ENCODE measurements around the gene CCDC69. TPM values are rescaled to one million over a fixed set of nuclear protein-coding genes. Genes with fewer than 3 reads are reported as not detected.
"Not testable (repeated sequence)": the region's sequence is repeated elsewhere in the genome, so short reads cannot be mapped to it uniquely, and the experiment has no call there.

The CCDC69 gene
- total and polyA plus RNA-seq, 3 donors from 2014 or later, result 37.6 to 65.3 (median 40.8) TPM

GRCh38 chr5:151258201-151258611 lies 34.3 kb upstream of the CCDC69 start:
- Histone ChIP-seq H3K27me3 (no peaks in the 10 kb centered on the region), H3K36me3 (ENCODE audit: low read depth, missing control alignments) (no peaks in the 10 kb centered on the region), H3K27ac (no peak overlapping the region), H3K4me3 (no peak overlapping the region), H3K9me3 (no peaks in the 10 kb centered on the region), H3K4me1 (peaks cover 12% of the 10 kb centered on the region)
- intact Hi-C loops (cut with DNase I; ENCODE audit: low total_unique reads), result no loop called here
- no peak for TF ChIP-seq POLR2A (IDR thresholded peaks at IDR 0.05)
- no peak for TF ChIP-seq CTCF (IDR thresholded peaks at IDR 0.05)
- DNase-seq, result no peak
- WGBS, 2 donors, result 87 to 94% methylated on average over 7 of the region's 7 CpGs

- H3K27me3 ChIP-seq, result no peaks in the 10 kb centered on the region
- no peaks in the 10 kb centered on the region for H3K36me3 ChIP-seq (ENCODE audit: low read depth, missing control alignments)
- no peaks in the 10 kb centered on the region for H3K9me3 ChIP-seq
- H3K4me3 ChIP-seq, result no peak overlapping the region
- no peak overlapping the region for H3K27ac ChIP-seq
- peaks cover 12% of the 10 kb centered on the region for H3K4me1 ChIP-seq
- intact Hi-C loops (cut with DNase I; ENCODE audit: low total_unique reads), result no loop called here
- 92 to 93% methylated on average over 5 of the region's 5 CpGs for WGBS, 2 donors
- TF ChIP-seq POLR2A (IDR thresholded peaks at IDR 0.05), result no peak
- TF ChIP-seq CTCF (IDR thresholded peaks at IDR 0.05), result no peak
- DNase-seq, result no peak
Measured at GRCh38 chr5:151257731-151258181, 33.9 kb upstream of the CCDC69 start.

GRCh38 chr5:151255621-151256286 lies 31.9 kb upstream of the CCDC69 start:
- peaks cover 12% of the 10 kb centered on the region for H3K4me1 ChIP-seq
- intact Hi-C loops (cut with DNase I; ENCODE audit: low total_unique reads), result no loop called here
- DNase-seq, result no peak

GRCh38 chr5:151254990-151255389 lies 31.1 kb upstream of the CCDC69 start:
- H3K36me3 ChIP-seq (ENCODE audit: low read depth, missing control alignments); H3K27ac ChIP-seq; intact Hi-C loops (cut with DNase I; ENCODE audit: low total_unique reads); H3K4me3 ChIP-seq; H3K9me3 ChIP-seq; H3K27me3 ChIP-seq; DNase-seq: not testable (repeated sequence)
- 90 to 95% methylated on average over 5 of the region's 5 CpGs for WGBS, 2 donors
- H3K4me1 ChIP-seq, result peaks cover 12% of the 10 kb centered on the region

More at GRCh38 chr5:151255621-151256286, 31.9 kb upstream of the CCDC69 start:
- no peak for TF ChIP-seq POLR2A (IDR thresholded peaks at IDR 0.05)
- no peak for TF ChIP-seq CTCF (IDR thresholded peaks at IDR 0.05)
- H3K27me3 ChIP-seq, result no peaks in the 10 kb centered on the region
- no peaks in the 10 kb centered on the region for H3K9me3 ChIP-seq
- H3K4me3 ChIP-seq, result no peak overlapping the region
- H3K36me3 ChIP-seq (ENCODE audit: low read depth, missing control alignments), result no peaks in the 10 kb centered on the region
- H3K27ac ChIP-seq, result no peak overlapping the region
- WGBS, 2 donors, result 82 to 93% methylated on average over 3 of the region's 3 CpGs

GRCh38 chr5:151254556-151254955 lies 30.7 kb upstream of the CCDC69 start:
- peaks cover 12% of the 10 kb centered on the region for H3K4me1 ChIP-seq

More at GRCh38 chr5:151254556-151254955, 30.7 kb upstream of the CCDC69 start:
- H3K27me3 ChIP-seq, result no peaks in the 10 kb centered on the region
- intact Hi-C loops (cut with DNase I; ENCODE audit: low total_unique reads), result no loop called here
- DNase-seq, result no peak
- H3K4me3 ChIP-seq, result no peak overlapping the region
- no peaks in the 10 kb centered on the region for H3K36me3 ChIP-seq (ENCODE audit: low read depth, missing control alignments)
- WGBS, 2 donors, result 65 to 68% methylated on average over 1 of the region's 1 CpG
- H3K27ac ChIP-seq, result no peak overlapping the region
- TF ChIP-seq CTCF (IDR thresholded peaks at IDR 0.05), result no peak
- no peak for TF ChIP-seq POLR2A (IDR thresholded peaks at IDR 0.05)
- no peaks in the 10 kb centered on the region for H3K9me3 ChIP-seq
